ENCODE measurements around the gene PTPRF.

- TF ChIP-seq POLR2A (IDR thresholded peaks at IDR 0.05), result no peak
- TF ChIP-seq, protein P1, sequence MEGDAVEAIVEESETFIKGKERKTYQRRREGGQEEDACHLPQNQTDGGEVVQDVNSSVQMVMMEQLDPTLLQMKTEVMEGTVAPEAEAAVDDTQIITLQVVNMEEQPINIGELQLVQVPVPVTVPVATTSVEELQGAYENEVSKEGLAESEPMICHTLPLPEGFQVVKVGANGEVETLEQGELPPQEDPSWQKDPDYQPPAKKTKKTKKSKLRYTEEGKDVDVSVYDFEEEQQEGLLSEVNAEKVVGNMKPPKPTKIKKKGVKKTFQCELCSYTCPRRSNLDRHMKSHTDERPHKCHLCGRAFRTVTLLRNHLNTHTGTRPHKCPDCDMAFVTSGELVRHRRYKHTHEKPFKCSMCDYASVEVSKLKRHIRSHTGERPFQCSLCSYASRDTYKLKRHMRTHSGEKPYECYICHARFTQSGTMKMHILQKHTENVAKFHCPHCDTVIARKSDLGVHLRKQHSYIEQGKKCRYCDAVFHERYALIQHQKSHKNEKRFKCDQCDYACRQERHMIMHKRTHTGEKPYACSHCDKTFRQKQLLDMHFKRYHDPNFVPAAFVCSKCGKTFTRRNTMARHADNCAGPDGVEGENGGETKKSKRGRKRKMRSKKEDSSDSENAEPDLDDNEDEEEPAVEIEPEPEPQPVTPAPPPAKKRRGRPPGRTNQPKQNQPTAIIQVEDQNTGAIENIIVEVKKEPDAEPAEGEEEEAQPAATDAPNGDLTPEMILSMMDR (IDR thresholded peaks at IDR 0.05), result no peak
These were observed 21.5 kb downstream of the PTPRF start for GRCh38 chr1:43552059-43552742.

Measured in ovary (tissue), 3 donors.